ENCODE results near the gene FAM89B. TPM values are rescaled to one million over a fixed set of nuclear protein-coding genes. Genes with fewer than 3 reads are reported as not detected.
A peak's percentile ranks its signal among the peaks of the same experiment; 100 is the strongest.

FAM89B gene
- total RNA-seq, 1 donor from 2014 or later: 56.1 TPM

GRCh38 chr11:65558002-65558929 lies 14.1 kb upstream of the FAM89B start, which contains the start of gene LTBP3:
TSS of gene LTBP3 (minus strand) at chr11:65558359. CDS start at chr11:65557959, 400 bp downstream.
- no peaks in the 10 kb centered on the region for H3K36me3 Mint-ChIP-seq
- peak within 1 kb of the TSS; percentile 86 for H3K4me3 Mint-ChIP-seq
- peak within 1 kb of the TSS; percentile 92 for H3K27ac Mint-ChIP-seq
- DNase-seq (ENCODE audit: extremely low spot score, unreplicated experiment): no peak
- no peak for TF ChIP-seq CTCF (conservative IDR thresholded peaks at IDR 0.05)
- peaks cover 42% of the 10 kb centered on the region for H3K4me1 Mint-ChIP-seq (ENCODE audit: unreplicated experiment)
- H3K27me3 Mint-ChIP-seq: peaks cover 2% of the 10 kb centered on the region
- H3K9me3 Mint-ChIP-seq: no peaks in the 10 kb centered on the region

GRCh38 chr11:65558930-65559509 lies 13.3 kb upstream of the FAM89B start:
- H3K4me1 Mint-ChIP-seq (ENCODE audit: unreplicated experiment): peaks cover 42% of the 10 kb centered on the region
- H3K9me3 Mint-ChIP-seq: no peaks in the 10 kb centered on the region
- H3K4me3 Mint-ChIP-seq: peak overlapping the region; percentile 74
- no peak for DNase-seq (ENCODE audit: extremely low spot score, unreplicated experiment)
- H3K27ac Mint-ChIP-seq: peak overlapping the region; percentile 92
- TF ChIP-seq CTCF (conservative IDR thresholded peaks at IDR 0.05): no peak
- no peaks in the 10 kb centered on the region for H3K36me3 Mint-ChIP-seq
- peaks cover 2% of the 10 kb centered on the region for H3K27me3 Mint-ChIP-seq

GRCh38 chr11:65559535-65559934 lies 12.8 kb upstream of the FAM89B start:
- Mint-ChIP-seq H3K27ac (peak overlapping the region; percentile 92), H3K4me1 (ENCODE audit: unreplicated experiment) (peaks cover 39% of the 10 kb centered on the region)

GRCh38 chr11:65559951-65560537 lies 12.3 kb upstream of the FAM89B start:
- peaks cover 34% of the 10 kb centered on the region for H3K4me1 Mint-ChIP-seq (ENCODE audit: unreplicated experiment)
- H3K27ac Mint-ChIP-seq: peak overlapping the region; percentile 92
- peaks cover 2% of the 10 kb centered on the region for H3K27me3 Mint-ChIP-seq
- no peaks in the 10 kb centered on the region for H3K36me3 Mint-ChIP-seq
- no peaks in the 10 kb centered on the region for H3K9me3 Mint-ChIP-seq
- H3K4me3 Mint-ChIP-seq: peak overlapping the region; percentile 74
- no peak for DNase-seq (ENCODE audit: extremely low spot score, unreplicated experiment)
- no peak for TF ChIP-seq CTCF (conservative IDR thresholded peaks at IDR 0.05)

More at GRCh38 chr11:65559535-65559934, 12.8 kb upstream of the FAM89B start:
- H3K4me3 Mint-ChIP-seq: peak overlapping the region; percentile 71
- DNase-seq (ENCODE audit: extremely low spot score, unreplicated experiment): no peak
- H3K36me3 Mint-ChIP-seq: no peaks in the 10 kb centered on the region
- no peaks in the 10 kb centered on the region for H3K9me3 Mint-ChIP-seq
- H3K27me3 Mint-ChIP-seq: peaks cover 2% of the 10 kb centered on the region
- TF ChIP-seq CTCF (conservative IDR thresholded peaks at IDR 0.05): no peak

- H3K9me3 Mint-ChIP-seq: no peaks in the 10 kb centered on the region
- peak overlapping the region; percentile 92 for H3K27ac Mint-ChIP-seq
- DNase-seq (ENCODE audit: extremely low spot score, unreplicated experiment): no peak
- peaks cover 2% of the 10 kb centered on the region for H3K27me3 Mint-ChIP-seq
- peaks cover 27% of the 10 kb centered on the region for H3K4me1 Mint-ChIP-seq (ENCODE audit: unreplicated experiment)
- no peak for TF ChIP-seq CTCF (conservative IDR thresholded peaks at IDR 0.05)
- H3K4me3 Mint-ChIP-seq: peak overlapping the region; percentile 74
- H3K36me3 Mint-ChIP-seq: no peaks in the 10 kb centered on the region
These were observed 11.6 kb upstream of the FAM89B start for GRCh38 chr11:65560555-65561418.

All from type B pancreatic cell (in vitro differentiated cells).